Stimulated activated CD8-positive, alpha-beta memory T cell treated with anti-CD3 and anti-CD28 coated beads, Interleukin-12 subunit alpha, Interleukin-12 subunit beta, amount 100 ng/mL, for 24 hours (primary cell): ENCODE measurements around the gene LRRC37B.
"Not testable (repeated sequence)": the region's sequence is repeated elsewhere in the genome, so short reads cannot be mapped to it uniquely, and the experiment has no call there.

Experiments
- DNase-seq: peaks from one replicate; pipeline ENCODE4 v3.0.0-alpha.2; 2020; ENCODE audit errors: extremely low read depth

The LRRC37B gene

DNA sequence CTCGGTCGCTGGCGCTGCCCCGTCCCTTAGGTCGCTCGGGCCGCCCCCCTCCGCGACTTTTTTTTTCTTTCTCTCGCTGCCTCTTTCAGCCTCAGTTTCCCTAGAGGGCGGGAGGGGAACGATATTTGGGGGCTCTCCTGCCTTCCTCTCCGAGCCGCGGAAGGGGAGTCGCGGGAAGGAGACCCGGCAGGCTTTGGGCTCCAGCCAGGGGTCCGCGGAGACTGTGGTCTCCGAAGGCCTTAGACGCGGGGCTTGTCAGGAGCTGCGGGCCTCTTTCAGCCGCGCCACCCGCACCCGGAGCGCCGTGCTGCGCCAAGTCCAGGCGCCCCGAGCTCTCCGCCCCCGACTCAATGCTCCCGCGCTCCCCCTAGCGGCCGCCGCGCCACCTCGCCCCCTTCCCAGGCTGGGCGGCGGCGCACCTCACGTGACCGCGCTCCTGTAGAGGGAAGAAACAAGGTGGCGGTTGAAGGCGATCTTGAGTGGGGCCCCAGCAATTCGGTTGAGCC lies at the start of gene LRRC37B:
LRRC37B (plus strand) TSS at position 427 of the 506 bp plus-strand sequence. CDS start 14,010 bp downstream, outside the sequence.
- peak; percentile 64 for DNase-seq

DNA sequence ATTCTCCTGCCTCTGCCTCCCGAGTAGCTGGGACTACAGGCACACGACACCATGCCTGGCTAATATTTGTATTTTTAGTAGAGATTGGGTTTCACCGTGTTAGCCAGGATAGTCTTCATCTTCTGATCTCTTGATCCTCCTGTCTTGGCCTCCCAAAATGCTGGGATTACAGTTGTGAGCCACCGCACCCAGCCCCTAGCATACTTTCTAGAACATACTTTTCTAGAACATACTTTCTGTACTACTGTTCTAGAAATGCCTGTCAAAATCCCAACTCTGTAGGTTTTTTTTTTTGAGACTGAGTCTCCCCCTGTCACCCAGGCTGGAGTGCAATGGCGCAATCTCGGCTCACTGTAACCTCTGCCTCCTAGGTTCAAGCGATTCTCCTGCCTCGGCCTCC lies 43.1 kb upstream of the LRRC37B start:
- DNase-seq = not testable (repeated sequence)

DNA sequence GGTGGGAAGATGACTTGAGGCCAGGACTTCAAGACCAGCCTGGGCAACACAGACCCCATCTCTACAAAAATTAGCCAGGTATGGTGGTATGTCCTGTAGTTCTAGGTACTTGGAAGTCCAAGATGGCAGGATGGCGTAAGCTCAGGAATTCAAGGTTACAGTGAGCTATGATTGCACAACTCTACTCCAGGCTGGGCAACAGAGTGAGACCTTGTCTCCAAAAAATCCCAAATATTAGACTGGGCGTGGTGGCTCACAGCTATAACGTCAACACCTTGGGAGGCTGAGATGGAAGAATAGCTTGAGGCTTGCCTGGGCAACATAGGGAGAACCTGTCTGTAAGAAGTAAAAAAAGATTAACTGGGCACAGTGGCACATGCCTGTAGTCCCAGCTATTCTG lies 39.5 kb upstream of the LRRC37B start:
- DNase-seq = no peak

DNA sequence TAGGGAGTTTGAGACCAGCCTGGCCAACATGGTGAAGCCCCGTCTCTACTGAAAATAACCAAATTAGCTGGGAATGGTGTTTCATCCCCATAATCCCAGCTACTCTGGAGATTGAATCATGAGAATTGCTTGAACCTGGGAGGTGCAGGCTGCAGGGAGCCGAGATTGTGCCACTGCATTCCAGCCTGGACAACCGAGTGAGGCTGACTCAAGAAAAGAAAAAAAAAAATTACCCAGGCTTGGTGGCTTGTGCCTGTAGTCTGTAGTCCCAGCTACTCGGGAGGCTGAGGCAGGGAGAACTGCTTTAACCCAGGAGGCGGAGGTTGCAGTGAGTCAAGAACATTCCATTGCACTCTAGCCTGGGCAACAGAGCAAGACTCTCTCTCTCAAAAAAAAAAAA lies 36.8 kb upstream of the LRRC37B start:
- DNase-seq = not testable (repeated sequence)

DNA sequence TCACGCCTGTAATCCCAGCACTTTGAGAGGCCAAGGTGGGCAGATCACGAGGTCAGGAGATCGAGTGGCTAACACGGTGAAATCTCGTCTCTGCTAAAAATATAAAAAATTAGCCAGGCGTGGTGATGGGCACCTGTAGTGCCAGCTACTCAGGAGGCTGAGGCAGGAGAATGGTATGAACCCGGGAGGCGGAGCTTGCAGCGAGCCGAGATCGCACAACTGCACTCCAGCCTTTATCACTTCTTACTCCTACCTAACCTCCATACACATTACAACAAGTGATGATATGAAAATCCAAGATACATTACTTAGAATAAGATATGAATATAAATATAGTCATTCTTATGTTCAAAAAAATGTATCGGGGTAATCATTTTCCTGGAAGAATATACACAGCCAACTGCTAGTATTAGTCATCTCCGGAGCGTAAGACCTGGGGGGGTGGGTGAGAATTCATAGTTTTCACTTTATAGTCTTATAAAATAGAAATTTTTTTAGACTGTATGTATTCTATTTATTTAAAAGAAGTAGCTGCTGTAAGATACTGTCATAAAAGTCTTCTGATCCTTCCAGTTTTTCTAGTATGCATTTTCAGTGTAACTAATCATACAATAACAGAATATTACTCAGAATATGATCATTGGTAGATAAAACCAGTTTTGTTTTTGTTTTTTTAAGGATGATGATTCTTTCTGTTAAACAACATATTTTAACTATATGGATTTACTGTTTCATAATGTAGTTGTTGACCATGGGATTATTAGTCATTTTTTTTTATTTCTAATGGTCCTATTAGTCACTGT lies 32.7 kb upstream of the LRRC37B start:
- not testable (repeated sequence) for DNase-seq

DNA sequence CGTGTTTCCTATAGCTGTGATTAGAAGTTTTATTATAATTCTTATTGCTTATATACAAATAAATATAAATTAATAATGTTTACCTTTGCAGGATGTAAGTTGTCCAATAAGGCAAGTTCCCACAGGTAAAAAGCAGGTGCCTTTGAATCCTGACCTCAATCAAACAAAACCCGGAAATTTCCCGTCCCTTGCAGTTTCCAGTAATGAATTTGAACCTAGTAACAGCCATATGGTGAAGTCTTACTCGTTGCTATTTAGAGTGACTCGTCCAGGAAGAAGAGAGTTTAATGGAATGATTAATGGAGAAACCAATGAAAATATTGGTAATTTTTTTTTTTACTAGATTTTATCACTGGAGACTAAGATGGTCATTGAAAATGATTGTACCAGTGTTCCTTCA lies 31.8 kb upstream of the LRRC37B start:
- not testable (repeated sequence) for DNase-seq

DNA sequence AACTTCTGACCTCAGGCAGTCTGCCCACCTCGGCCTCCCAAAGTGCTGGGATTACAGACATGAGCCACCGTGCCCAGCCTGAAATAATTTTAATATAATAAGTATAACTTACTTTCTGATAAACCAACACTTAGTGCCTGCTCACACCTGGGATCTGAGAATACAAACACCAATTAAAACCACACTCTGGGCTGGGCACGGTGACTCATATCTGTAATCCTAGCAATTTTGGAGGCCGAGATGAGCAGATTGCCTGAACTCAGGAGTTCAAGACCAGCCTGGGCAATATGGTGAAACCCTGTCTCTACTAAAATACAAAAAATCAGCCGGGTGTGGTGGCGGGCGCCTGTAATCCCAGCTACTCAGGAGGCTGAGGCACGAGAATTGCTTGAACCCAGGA lies 15.4 kb upstream of the LRRC37B start:
- DNase-seq = not testable (repeated sequence)

DNA sequence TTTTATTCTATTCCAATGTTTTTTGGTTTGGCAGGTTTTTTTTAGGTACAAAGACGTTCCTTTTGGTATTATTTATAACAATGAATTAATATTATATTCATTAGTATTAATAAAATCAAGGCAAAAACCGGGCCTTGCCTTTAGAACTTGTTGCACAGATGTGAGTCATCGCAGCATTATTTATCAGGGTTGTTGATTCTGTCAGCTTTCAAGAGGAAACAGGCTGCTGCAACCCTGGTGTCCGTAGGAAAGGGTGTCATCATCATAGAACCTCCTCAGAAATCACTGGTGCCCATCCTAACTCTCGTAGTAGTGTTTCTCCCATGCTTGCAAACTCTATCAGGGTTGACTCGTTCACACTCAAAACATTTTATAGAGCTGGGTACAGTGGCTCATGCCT lies 10.2 kb upstream of the LRRC37B start:
- no peak for DNase-seq

DNA sequence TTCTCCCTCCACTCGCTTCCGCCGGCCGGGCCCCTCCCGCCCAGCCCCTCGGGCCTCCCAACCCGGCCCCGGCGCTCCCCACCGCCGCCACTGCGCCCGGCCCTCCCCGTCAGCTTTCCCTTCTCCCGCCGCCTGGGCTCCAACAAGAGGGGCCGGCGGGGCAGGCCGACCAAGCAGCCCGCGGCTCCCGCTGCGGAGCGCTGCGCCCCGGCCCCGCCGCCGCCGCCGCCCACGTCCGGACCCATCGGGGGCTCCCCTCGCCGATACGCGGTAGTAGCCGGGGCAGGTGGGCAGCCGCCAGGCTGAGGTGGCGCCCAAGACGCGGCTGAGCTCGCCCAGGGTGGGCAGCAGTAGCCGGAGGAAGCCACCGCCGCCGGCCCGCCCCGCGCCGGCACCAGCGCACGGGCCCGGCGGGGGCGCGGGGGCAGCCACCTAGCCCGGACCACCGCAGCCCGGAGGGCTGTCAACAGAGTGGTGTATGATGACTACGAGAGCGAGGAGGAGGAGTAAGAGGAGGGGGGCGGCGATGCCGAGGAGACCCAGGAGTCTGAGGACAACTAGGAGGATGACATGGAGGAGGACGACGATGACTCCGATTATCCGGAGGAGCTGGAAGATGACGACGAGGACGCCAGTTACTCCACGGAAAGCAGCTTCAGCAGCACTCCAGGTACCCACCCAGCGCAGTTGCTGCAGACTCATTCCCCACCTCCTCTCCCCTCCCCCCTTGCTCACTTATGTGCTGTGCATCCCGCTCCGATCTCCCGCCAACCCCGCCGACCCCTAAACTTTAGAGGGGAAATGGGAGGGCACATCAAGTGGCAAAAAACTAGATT lies 498 bp downstream of the LRRC37B start:
- DNase-seq = peak; percentile 19

DNA sequence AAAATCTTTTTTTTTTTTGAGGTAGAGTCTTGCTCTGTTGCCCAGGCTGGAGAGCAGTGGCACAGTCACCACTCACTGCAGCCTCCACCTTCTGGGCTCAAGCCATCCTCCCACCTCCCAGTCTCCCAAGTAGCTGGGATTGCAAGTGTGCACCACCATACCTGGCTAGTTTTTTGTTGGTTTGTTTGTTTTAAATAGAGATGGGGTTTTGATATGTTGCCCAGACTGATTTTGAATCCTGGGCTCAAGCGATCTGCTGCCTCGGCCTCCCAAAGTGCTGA lies 2.0 kb downstream of the LRRC37B start:
- no peak for DNase-seq

DNA sequence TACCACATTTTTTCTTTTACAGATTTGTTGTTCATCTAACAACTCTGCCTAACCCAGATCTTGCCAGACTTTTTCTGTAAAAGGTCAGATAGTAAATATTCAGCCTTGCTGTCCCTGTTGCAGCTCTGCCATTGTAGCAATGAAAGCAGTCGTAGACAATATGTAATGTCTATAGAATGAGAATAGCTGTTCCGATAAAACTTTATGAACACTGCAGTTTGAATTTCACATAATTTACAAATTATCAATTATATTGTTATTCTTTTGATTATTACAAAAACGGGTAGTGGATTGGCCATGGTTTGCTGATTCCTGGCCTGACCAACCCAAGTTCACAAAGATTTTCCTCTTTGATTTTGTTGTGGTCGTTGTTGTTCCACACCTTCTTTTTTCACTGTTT lies 2.9 kb downstream of the LRRC37B start:
- DNase-seq = no peak

DNA sequence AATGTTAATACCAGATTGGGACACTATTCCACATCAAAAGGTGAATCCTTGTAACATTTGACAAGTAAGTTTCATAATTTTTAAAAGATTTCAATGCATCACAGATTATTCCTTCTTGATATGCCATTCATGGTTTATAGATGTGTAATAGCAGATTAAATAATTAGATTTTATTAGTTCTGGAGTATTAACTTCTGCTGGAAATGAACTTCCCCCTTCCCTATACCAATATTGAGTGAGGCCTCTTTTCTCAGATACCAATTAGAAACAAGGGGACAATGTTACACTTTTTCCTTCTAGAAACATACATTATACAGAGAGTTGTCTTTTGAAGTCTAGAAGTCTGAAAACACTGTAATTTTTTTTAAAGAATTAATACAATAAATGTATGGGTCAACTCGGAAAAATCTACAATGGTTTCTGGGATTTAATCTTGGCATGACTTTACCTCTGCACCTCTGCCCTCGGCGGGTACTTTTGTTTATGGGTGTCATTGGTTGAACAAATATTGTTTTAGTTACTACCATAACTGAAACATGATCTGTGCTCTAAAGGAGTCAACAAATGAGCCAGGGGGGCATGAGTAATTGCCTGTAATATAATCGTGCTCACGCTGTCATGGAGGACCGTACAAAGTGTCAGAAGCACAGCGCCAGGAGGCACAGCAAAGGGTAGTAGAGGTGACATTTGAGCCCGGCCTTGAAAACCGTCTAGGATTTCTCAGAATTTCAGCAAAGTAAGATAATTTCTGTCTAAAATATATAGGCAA lies 8.2 kb downstream of the LRRC37B start:
- DNase-seq = no peak

DNA sequence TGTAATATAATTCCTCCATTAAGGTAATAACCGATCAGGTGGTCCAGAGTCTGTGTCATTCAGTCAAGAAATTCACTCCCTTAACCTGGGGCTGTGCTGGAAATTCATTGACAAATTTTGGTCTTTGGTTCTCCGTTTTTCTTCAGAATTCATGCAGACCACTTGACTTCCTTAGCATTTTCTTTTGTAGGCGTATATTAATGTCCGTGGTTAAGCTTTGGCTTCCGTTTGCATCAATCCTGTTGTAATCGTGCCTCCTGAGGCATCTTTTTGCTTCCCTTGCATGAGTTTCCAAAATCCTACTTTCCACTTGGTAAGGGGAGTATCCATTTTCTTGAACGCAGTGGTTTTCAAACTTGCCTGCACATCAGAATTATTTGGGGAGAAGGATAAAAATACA lies 9.0 kb downstream of the LRRC37B start:
- DNase-seq = no peak

DNA sequence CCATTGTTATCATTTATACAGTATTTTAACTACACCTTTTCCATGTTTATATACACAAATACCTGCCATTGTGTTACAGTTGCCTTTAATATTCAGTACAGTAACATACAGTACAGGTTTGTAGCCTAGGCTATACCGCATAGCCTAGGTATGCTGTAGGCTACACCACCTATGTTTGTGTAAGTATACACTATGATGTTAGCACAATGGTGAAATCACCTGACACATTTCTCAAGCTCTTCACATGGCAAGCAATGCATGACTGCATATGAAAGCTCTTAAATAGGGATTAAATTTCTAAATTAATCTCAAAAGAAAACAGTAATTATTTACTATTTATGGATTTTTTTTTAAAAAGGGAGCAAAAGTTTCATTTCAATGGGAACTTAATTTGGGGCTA lies 12.0 kb downstream of the LRRC37B start:
- DNase-seq = no peak

DNA sequence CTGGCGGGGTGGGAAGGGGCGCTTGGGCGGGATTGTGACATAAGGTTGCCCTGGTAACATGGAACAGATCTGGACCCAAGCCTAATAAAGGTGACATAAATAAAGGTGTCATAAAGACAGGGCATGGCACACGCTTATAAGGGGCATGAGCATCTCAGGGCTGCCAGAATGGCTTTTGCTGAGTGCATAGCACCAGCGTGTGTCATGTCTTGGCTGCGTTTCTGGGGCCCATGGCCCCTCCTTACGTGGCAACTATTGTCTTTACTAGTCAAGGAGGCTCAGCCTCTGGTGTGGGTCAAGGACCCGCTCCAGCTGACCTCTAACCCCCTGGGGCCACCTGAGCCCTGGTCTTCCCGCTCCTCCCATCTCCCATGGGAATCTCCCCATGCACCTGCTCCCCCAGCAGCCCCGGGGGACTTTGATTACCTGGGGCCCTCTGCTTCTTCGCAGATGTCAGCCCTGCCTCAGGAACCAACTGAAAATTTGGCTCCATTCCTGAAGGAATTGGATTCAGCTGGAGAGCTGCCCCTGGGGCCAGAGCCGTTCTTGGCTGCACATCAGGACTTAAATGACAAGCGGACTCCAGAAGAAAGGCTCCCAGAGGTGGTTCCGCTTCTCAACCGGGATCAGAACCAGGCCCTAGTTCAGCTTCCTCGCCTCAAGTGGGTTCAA lies 13.9 kb downstream of the LRRC37B start:
- no peak for DNase-seq

DNA sequence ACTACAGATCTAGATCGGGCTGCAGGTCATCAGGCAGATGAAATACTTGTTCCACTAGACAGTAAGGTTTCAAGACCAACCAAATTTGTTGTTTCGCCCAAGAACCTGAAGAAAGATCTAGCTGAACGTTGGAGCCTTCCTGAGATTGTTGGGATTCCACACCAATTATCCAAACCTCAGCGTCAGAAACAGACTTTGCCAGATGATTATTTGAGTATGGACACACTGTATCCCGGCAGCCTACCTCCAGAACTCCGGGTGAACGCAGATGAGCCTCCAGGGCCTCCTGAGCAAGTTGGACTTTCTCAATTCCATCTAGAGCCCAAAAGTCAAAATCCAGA lies 14.4 kb downstream of the LRRC37B start:
- DNase-seq = no peak

DNA sequence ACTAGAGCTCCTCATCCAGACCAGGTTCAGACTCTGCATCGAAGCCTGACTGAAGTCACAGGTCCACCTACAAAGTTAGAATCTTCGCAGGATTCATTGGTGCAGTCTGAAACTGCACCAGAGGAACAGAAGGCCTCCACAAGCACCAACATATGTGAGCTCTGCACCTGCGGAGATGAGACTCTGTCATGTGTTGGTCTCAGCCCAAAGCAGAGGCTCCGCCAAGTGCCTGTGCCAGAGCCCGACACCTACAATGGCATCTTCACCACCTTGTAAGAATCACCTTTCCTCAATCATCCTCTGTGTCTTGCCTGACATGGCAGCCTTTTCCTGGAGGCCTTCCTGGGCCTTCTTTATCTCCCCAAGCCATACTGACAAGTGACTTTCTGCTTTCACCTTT lies 15.4 kb downstream of the LRRC37B start:
- DNase-seq = not testable (repeated sequence)

DNA sequence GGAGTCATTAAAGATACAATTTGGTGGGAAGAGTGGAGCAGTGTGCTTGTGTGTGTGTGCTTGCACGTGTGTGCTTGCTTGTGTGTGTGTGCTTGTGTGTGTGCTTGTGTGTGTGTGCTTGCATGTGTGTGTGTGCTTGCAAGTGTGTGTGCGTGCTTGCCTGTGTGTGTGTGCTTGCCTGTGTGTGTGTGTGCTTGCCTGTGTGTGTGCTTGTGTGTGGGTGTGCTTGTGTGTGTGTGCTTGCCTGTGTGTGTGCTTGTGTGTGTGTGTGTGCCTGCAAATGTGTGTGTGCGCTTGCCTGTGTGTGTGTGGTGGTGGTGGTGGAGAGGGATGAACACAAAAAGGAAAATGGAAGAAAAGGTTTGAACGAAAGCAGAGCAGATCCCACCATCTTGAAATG lies 20.1 kb downstream of the LRRC37B start:
- DNase-seq = not testable (repeated sequence)

DNA sequence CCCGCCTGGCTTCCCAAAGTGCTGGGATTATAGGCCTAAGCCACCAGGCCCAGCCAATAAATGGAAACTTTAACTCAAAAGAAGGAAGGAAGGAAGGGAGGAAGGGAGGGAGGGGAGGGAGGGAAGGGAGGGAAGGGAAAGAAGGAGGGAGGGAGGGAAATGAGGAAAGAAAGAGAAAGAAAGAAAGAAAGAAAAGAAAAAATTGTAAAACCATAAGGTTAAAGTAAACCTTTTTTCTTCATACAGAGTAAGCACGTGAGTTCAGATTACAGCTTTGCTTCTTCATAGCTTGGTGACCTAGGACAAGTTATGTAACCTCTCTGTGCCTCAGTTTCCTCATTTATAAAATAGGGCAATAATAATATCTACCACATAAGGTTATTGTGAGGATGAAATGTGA lies 26.0 kb downstream of the LRRC37B start:
- DNase-seq = no peak

DNA sequence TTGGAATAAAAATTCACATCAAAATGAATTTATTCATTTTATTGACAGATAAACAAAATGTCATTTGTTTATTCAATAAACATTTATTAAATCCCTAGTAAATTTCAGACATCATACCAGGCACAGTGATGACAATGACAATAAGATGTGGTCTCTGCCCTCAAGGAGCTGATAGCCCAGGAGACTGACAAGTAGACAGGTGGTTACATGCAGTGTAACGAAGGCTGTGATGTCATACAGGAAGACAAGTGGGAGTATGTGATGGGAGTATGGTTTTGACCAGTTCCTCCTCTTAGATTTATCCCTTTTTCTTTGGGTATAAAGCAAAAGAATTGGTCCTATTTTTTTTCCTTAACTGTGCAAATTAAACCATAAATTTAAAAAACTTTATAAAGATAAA lies 26.6 kb downstream of the LRRC37B start:
- not testable (repeated sequence) for DNase-seq

DNA sequence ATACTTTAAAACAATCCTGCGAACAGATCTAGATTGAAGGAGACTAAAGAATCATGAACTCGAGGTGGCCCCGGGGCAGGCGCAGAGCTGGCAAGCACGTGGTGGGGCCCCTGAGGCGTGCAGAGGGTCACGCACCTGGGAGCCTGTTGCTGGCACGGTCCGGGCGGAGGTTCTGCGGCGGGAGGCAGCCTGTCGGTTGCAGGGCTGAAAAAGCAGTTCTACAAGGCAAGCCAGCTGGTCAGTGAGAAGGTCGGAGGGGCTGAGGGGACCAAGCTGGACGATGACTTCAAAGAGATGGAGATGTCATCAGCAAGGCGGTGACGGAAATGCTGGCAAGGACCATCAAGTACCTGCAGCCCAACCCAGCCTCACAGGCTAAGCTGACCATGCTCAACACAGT lies 33.1 kb downstream of the LRRC37B start:
- not testable (repeated sequence) for DNase-seq
